Cardiac fibroblast (primary cell): ENCODE results near the gene MBNL1.
A peak's percentile ranks its signal among the peaks of the same experiment; 100 is the strongest.

Experiments used
- DNase-seq, 2 donors: peaks; one replicate each; pipeline versions ENCODE4 v3.0.0 to v3.0.0-alpha.2; 2010; ENCODE audit warnings: low read depth in 2 of 2
- H3K4me3 ChIP-seq, 2 donors: replicated peaks in 1 of 2; 1 replicate in 1 of 2; 2 replicates in 1 of 2; pipeline ENCODE4 v1.5.1; 2011; ENCODE audit warnings: low read depth in 2 of 2, low read length in 2 of 2, mild to moderate bottlenecking in 2 of 2, moderate library complexity in 1 of 2
- CTCF ChIP-seq: IDR thresholded peaks from one replicate; pipeline ENCODE4 v1.5.1; 2011; ENCODE audit warnings: low read depth, mild to moderate bottlenecking, low read length, inconsistent platforms

Gene MBNL1

GRCh38 chr3:152497457-152497856 lies 228.7 kb downstream of the MBNL1 start:
- TF ChIP-seq CTCF = no peak
- peak; percentile 86 to 92 for DNase-seq
- no peak overlapping the region for H3K4me3 ChIP-seq

GRCh38 chr3:152497890-152498289 lies 229.2 kb downstream of the MBNL1 start:
- no peak for DNase-seq
- TF ChIP-seq CTCF = no peak
- no peak overlapping the region for H3K4me3 ChIP-seq

GRCh38 chr3:152499791-152500385 lies 231.2 kb downstream of the MBNL1 start:
- TF ChIP-seq CTCF = no peak
- DNase-seq = peak in 1 of 2 donors; percentile 18
- H3K4me3 ChIP-seq = no peak overlapping the region

- H3K4me3 ChIP-seq = no peak overlapping the region
- TF ChIP-seq CTCF = no peak
- DNase-seq = no peak
These were observed 237.2 kb downstream of the MBNL1 start for GRCh38 chr3:152505926-152506325.

GRCh38 chr3:152508705-152509104 lies 240.0 kb downstream of the MBNL1 start:
- TF ChIP-seq CTCF = peak; percentile 18
- DNase-seq = peak; percentile 38 to 40

GRCh38 chr3:152511904-152512303 lies 243.2 kb downstream of the MBNL1 start:
- no peak for DNase-seq
- TF ChIP-seq CTCF = no peak
- no peak overlapping the region for H3K4me3 ChIP-seq

More at GRCh38 chr3:152508705-152509104, 240.0 kb downstream of the MBNL1 start:
- no peak overlapping the region for H3K4me3 ChIP-seq
